Measurements from ENCODE around the gene KRTAP2-2. TPM values are rescaled to one million over a fixed set of nuclear protein-coding genes. Genes with fewer than 3 reads are reported as not detected.
"Not testable (repeated sequence)": the region's sequence is repeated elsewhere in the genome, so short reads cannot be mapped to it uniquely, and the experiment has no call there.

KRTAP2-2 gene
- total and polyA plus RNA-seq, 2 of the 8 experiments (the other 6 are each of a cell fraction or from before 2014, with no cell fraction given), result not detected

DNA sequence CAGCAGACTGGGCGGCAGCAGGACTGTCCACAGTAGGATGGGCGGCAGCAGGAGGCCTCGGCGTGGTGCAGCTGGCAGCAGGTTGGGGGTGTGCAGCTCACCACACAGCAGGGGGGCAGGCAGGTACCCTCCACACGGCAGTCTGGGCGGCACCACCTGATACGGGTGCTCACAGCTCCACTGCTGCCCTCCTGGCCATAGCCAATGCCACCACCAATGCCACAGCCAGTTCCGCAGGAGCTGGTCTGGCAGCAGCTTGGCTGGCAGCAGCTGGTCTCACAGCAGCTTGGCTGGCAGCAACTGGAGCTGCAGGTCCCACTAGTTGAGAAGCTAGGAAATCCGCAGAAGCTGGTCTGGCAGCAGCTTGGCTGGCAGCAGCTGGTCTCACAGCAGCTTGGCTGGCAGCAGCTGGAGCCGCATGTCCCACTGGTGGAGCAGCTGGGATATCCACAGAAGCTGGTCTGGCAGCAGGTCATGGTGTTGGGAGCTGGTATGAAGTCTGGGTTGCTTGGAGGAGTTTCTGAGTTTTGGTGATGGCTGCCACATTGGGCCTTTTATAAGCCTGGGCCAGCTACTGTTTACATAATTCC lies 20.6 kb downstream of the KRTAP2-2 start, which contains the start of gene KRTAP1-3:
KRTAP1-3 (minus strand) TSS at position 529 of the 590 bp plus-strand sequence; CDS start at position 476, 53 bp downstream.
- H3K4ac ChIP-seq (replicated peaks; ENCODE audit: insufficient read length, low read depth, low read length); H3K14ac ChIP-seq (ENCODE audit: insufficient read length); H3K36me3 ChIP-seq (ENCODE audit: control insufficient read depth in 2 of 4, insufficient read depth in 4 of 4, low read length in 3 of 4); H3K23me2 ChIP-seq (ENCODE audit: low read depth, low read length); H4K8ac ChIP-seq (ENCODE audit: extremely low read depth, insufficient read depth, low read length); POLR2A ChIA-PET (ENCODE audit: partially characterized antibody); H3K27me3 ChIP-seq (replicated peaks in 1 of 4; ENCODE audit: control insufficient read depth in 3 of 4, extremely low read depth in 1 of 4, insufficient read depth in 3 of 4, low read length in 3 of 4); H3K4me1 ChIP-seq (replicated peaks in 1 of 4; ENCODE audit: control insufficient read depth in 3 of 4, insufficient read depth in 4 of 4, low read length in 3 of 4); H4K91ac ChIP-seq (replicated peaks; ENCODE audit: insufficient read length, low read length); H2BK12ac ChIP-seq (ENCODE audit: low read depth, low read length); H3K9me3 ChIP-seq (ENCODE audit: insufficient read depth in 2 of 2, low read depth in 1 of 2, low read length in 1 of 2); H4K5ac ChIP-seq (ENCODE audit: insufficient read length, low read depth, low read length); H3K79me1 ChIP-seq (ENCODE audit: low read depth, low read length); H2BK15ac ChIP-seq (ENCODE audit: low read length); H2BK20ac ChIP-seq (ENCODE audit: low read length); H2BK5ac ChIP-seq (ENCODE audit: low read depth, low read length); FAIRE-seq; H3K23ac ChIP-seq (ENCODE audit: insufficient read length); H3K79me2 ChIP-seq (ENCODE audit: control insufficient read depth in 1 of 2, insufficient read depth in 2 of 2, low read length in 2 of 2); H3K56ac ChIP-seq (replicated peaks; ENCODE audit: insufficient read length, low read depth, low read length); H3K27ac ChIP-seq (ENCODE audit: low read depth, low read length); H3K4me3 ChIP-seq (ENCODE audit: extremely low read depth in 1 of 4, insufficient read depth in 2 of 4, low read depth in 3 of 4, low read length in 4 of 4); H4K20me1 ChIP-seq (replicated peaks in 1 of 2; ENCODE audit: control insufficient read depth in 1 of 2, insufficient read depth in 2 of 2, low read length in 2 of 2); H2BK120ac ChIP-seq (replicated peaks; ENCODE audit: low read depth, low read length); H3K4me2 ChIP-seq (ENCODE audit: insufficient read depth in 1 of 2, low read depth in 2 of 2, low read length in 2 of 2); H3K9ac ChIP-seq (replicated peaks in 1 of 4; ENCODE audit: extremely low read depth in 1 of 4, low read depth in 3 of 4, low read length in 3 of 4); H2AFZ ChIP-seq (ENCODE audit: low read length); H2AK5ac ChIP-seq (ENCODE audit: low read depth, low read length); DNase-seq (ENCODE audit: low read depth in 1 of 2, low spot score in 2 of 2); H3K18ac ChIP-seq (ENCODE audit: extremely low read depth, low read length): not testable (repeated sequence)
- CTCF ChIA-PET (ENCODE audit: partially characterized antibody), result interaction anchor here (1.1 kb wide), 1 partner anchor 288 kb away, joined by 3 read pairs; no protein-coding TSS in a partner anchor
- WGBS, 2 experiments (ENCODE audit: extremely low coverage in 1 of 2, insufficient coverage in 1 of 2, insufficient read length in 1 of 2, insufficient replicate concordance in 2 of 2, low coverage in 1 of 2, low lambda C conversion rate in 2 of 2, missing lambda C conversion rate in 1 of 2), result 88% methylated on average over 7 of the region's 10 CpGs; no CpG with 5 or more reads in 1 of the 2 experiments

Measured in H1 (cell line).